BLaER1 treated with 17β-estradiol and CSF1 and Interleukin-3, amounts not matched to agents 10 nM and 100 nM (cell line): Measurements from ENCODE around the gene H2AZ2.

Source experiments
- H3K27ac ChIP-seq, 11 experiments: shearing (Covaris generic); formaldehyde crosslinking; 2 replicates each; pipeline ENCODE4 v1.8.1; 2022
- H3K27me3 ChIP-seq, 11 experiments: shearing (Covaris generic); formaldehyde crosslinking; 2 replicates each; pipeline ENCODE4 v1.8.1; 2022
- H3K36me3 ChIP-seq, 11 experiments: shearing (Covaris generic); formaldehyde crosslinking; 2 replicates each; pipeline ENCODE4 v1.8.1; 2022
- H3K4me1 ChIP-seq, 10 experiments: shearing (Covaris generic); formaldehyde crosslinking; 2 replicates each; pipeline ENCODE4 v1.8.1; 2022
- H3K4me2 ChIP-seq, 11 experiments: shearing (Covaris generic); formaldehyde crosslinking; 2 replicates each; pipeline ENCODE4 v1.8.1; 2022
- H3K4me3 ChIP-seq, 10 experiments: shearing (Covaris generic); formaldehyde crosslinking; 2 replicates each; pipeline ENCODE4 v1.8.1; 2022
- H3K9ac ChIP-seq, 11 experiments: shearing (Covaris generic); formaldehyde crosslinking; 2 replicates each; pipeline ENCODE4 v1.8.1; 2022
- H3K9me3 ChIP-seq, 11 experiments: shearing (Covaris generic); formaldehyde crosslinking; replicated peaks in 1 of 11; 2 replicates each; pipeline ENCODE4 v1.8.1; 2022
- H4K20me1 ChIP-seq, 11 experiments: shearing (Covaris generic); formaldehyde crosslinking; 2 replicates each; pipeline ENCODE4 v1.8.1; 2022
- Cebpa-rat ChIP-seq, 11 experiments: shearing (Covaris generic); IDR thresholded peaks; 2 replicates each; pipeline ENCODE4 v1.8.1; 2022

The H2AZ2 gene

GRCh38 chr7:44847920-44848634 is at the start of gene H2AZ2:
Gene H2AZ2, minus strand, starts transcription at chr7:44848087. Its CDS starts 116 bp downstream, at chr7:44847971.
- H3K36me3 ChIP-seq: peaks cover 0 to 16% (median 11%) of the 10 kb centered on the region in 11 experiments; a peak in 15 of 22 replicates
- H3K27ac ChIP-seq: peak within 1 kb of the TSS; percentile 72 to 99 (median 94)
- H3K9me3 ChIP-seq: no peaks in the 10 kb centered on the region
- H3K4me2 ChIP-seq: peak within 1 kb of the TSS; percentile 82 to 95 (median 85)
- peaks cover 26 to 42% (median 37%) of the 10 kb centered on the region in 10 experiments for H3K4me1 ChIP-seq
- H3K27me3 ChIP-seq: no peaks in the 10 kb centered on the region
- TF ChIP-seq Cebpa-rat (IDR thresholded peaks at IDR 0.05): peak in 2 of 11 experiments; percentile 16 to 32; a peak in 2 of 22 replicates
- H3K4me3 ChIP-seq: peak within 1 kb of the TSS; percentile 67 to 85 (median 76)
- H4K20me1 ChIP-seq: peaks cover 14 to 47% (median 44%) of the 10 kb centered on the region in 11 experiments; a peak in 19 of 22 replicates
- peak within 1 kb of the TSS; percentile 87 to 97 (median 93) for H3K9ac ChIP-seq

GRCh38 chr7:44897309-44897708 is 49.4 kb upstream of the H2AZ2 start:
- Histone ChIP-seq H3K27ac (peak overlapping the region in 10 of 11 experiments; percentile 2 to 64 (median 36); a peak in 12 of 22 replicates), H3K9me3 (peaks cover 0 to 6% (median 0%) of the 10 kb centered on the region in 11 experiments; a peak in 2 of 22 replicates), H3K4me1 (peaks cover 5 to 23% (median 13%) of the 10 kb centered on the region in 10 experiments; a peak in 16 of 20 replicates), H4K20me1 (no peaks in the 10 kb centered on the region), H3K36me3 (no peaks in the 10 kb centered on the region), H3K9ac (0 out of 22 replicates have a peak overlapping the region, but pooled peaks of 2 of the 11 experiments have one; percentile 4), H3K4me2 (peak overlapping the region in 8 of 11 experiments; percentile 38 to 59 (median 44); a peak in 15 of 22 replicates), H3K4me3 (no peak overlapping the region), H3K27me3 (no peaks in the 10 kb centered on the region)
- no peak for TF ChIP-seq Cebpa-rat (IDR thresholded peaks at IDR 0.05)

GRCh38 chr7:44894888-44895580 is 47.1 kb upstream of the H2AZ2 start:
- no peak overlapping the region for H3K4me2 ChIP-seq
- 0 out of 22 replicates have a peak overlapping the region, but pooled peaks of 1 of the 11 experiments have one; percentile 15 for H3K27ac ChIP-seq
- no peak overlapping the region for H3K4me3 ChIP-seq
- no peak overlapping the region for H3K9ac ChIP-seq
- no peaks in the 10 kb centered on the region for H4K20me1 ChIP-seq
- peaks cover 18 to 37% (median 23%) of the 10 kb centered on the region in 10 experiments for H3K4me1 ChIP-seq
- peaks cover 0 to 6% (median 0%) of the 10 kb centered on the region in 11 experiments; a peak in 2 of 22 replicates for H3K9me3 ChIP-seq
- no peaks in the 10 kb centered on the region for H3K27me3 ChIP-seq
- no peak for TF ChIP-seq Cebpa-rat (IDR thresholded peaks at IDR 0.05)
- no peaks in the 10 kb centered on the region for H3K36me3 ChIP-seq

- Histone ChIP-seq H3K9me3 (peaks cover 0 to 6% (median 0%) of the 10 kb centered on the region in 11 experiments; a peak in 2 of 22 replicates), H3K4me3 (no peak overlapping the region), H3K9ac (no peak overlapping the region), H4K20me1 (no peaks in the 10 kb centered on the region), H3K27me3 (no peaks in the 10 kb centered on the region), H3K27ac (no peak overlapping the region), H3K4me2 (0 out of 22 replicates have a peak overlapping the region, but pooled peaks of 2 of the 11 experiments have one; percentile 1 to 19), H3K36me3 (no peaks in the 10 kb centered on the region), H3K4me1 (peaks cover 18 to 37% (median 23%) of the 10 kb centered on the region in 10 experiments)
- no peak for TF ChIP-seq Cebpa-rat (IDR thresholded peaks at IDR 0.05)
Observed at GRCh38 chr7:44893710-44894234, 45.9 kb upstream of the H2AZ2 start.

GRCh38 chr7:44891791-44892190 is 43.9 kb upstream of the H2AZ2 start:
- peak overlapping the region in 8 of 11 experiments; percentile 15 to 56 (median 40); a peak in 14 of 22 replicates for H3K4me2 ChIP-seq

GRCh38 chr7:44891372-44891771 is 43.5 kb upstream of the H2AZ2 start:
- no peaks in the 10 kb centered on the region for H3K27me3 ChIP-seq
- H3K9me3 ChIP-seq: no peaks in the 10 kb centered on the region
- peak overlapping the region in 8 of 11 experiments; percentile 15 to 56 (median 40); a peak in 15 of 22 replicates for H3K4me2 ChIP-seq
- peaks cover 16 to 40% (median 28%) of the 10 kb centered on the region in 10 experiments for H3K4me1 ChIP-seq
- H3K4me3 ChIP-seq: no peak overlapping the region
- peak overlapping the region in 7 of 11 experiments; percentile 15 to 52 (median 33); a peak in 11 of 22 replicates for H3K9ac ChIP-seq
- TF ChIP-seq Cebpa-rat (IDR thresholded peaks at IDR 0.05): no peak
- H3K27ac ChIP-seq: peak overlapping the region in 7 of 11 experiments; percentile 3 to 64 (median 19); a peak in 8 of 22 replicates
- no peaks in the 10 kb centered on the region for H3K36me3 ChIP-seq
- H4K20me1 ChIP-seq: no peaks in the 10 kb centered on the region

More at GRCh38 chr7:44891791-44892190, 43.9 kb upstream of the H2AZ2 start:
- TF ChIP-seq Cebpa-rat (IDR thresholded peaks at IDR 0.05): no peak
- H3K9me3 ChIP-seq: no peaks in the 10 kb centered on the region
- peaks cover 12 to 36% (median 25%) of the 10 kb centered on the region in 10 experiments for H3K4me1 ChIP-seq
- no peaks in the 10 kb centered on the region for H3K27me3 ChIP-seq
- peak overlapping the region in 7 of 11 experiments; percentile 15 to 52 (median 33); a peak in 9 of 22 replicates for H3K9ac ChIP-seq
- H3K4me3 ChIP-seq: no peak overlapping the region
- no peaks in the 10 kb centered on the region for H3K36me3 ChIP-seq
- no peaks in the 10 kb centered on the region for H4K20me1 ChIP-seq
- peak overlapping the region in 7 of 11 experiments; percentile 3 to 64 (median 19); a peak in 7 of 22 replicates for H3K27ac ChIP-seq

- Histone ChIP-seq H3K4me2 (no peak overlapping the region), H3K9ac (no peak overlapping the region), H3K27me3 (no peaks in the 10 kb centered on the region), H3K4me1 (peaks cover 22 to 43% (median 33%) of the 10 kb centered on the region in 10 experiments), H3K4me3 (no peak overlapping the region), H3K36me3 (peaks cover 0 to 3% (median 0%) of the 10 kb centered on the region in 11 experiments; a peak in 7 of 22 replicates), H4K20me1 (peaks cover 3 to 7% (median 6%) of the 10 kb centered on the region in 11 experiments; a peak in 16 of 22 replicates), H3K9me3 (peaks cover 0 to 7% (median 0%) of the 10 kb centered on the region in 11 experiments; a peak in 2 of 22 replicates), H3K27ac (no peak overlapping the region)
- TF ChIP-seq Cebpa-rat (IDR thresholded peaks at IDR 0.05): no peak
Observed at GRCh38 chr7:44889086-44889781, 41.3 kb upstream of the H2AZ2 start.
